HEK293 (cell line): ENCODE data around the gene SLC39A11.

Source experiments
- CTCF ChIA-PET: fragments of 350-600 bp; formaldehyde crosslinking; extraction: SDS; loops from one replicate; lab custom pipeline; 2021; ENCODE audit warnings: antibody characterized with exemption; lab: Yijun Ruan, JAX
- POLR2A ChIA-PET: fragments of 300-600 bp; formaldehyde crosslinking; extraction: SDS; loops from one replicate; lab custom pipeline; 2020; ENCODE audit warnings: antibody characterized with exemption, inconsistent platforms; lab: Yijun Ruan, JAX
- H3K27ac ChIP-seq: fragments of 200-500 bp; sonication (Bioruptor generic); 2 replicates; pipeline ENCODE4 v1.5.1; 2014; ENCODE audit warnings: low read depth, low read length, control low read depth, inconsistent platforms; ENCODE audit errors: extremely low read depth
- H3K36me3 ChIP-seq, 2 experiments: fragments of 200-500 bp in 1 of 2; sonication (Bioruptor generic) in 1 of 2; 1 replicate in 1 of 2; 2 replicates in 1 of 2; pipeline ENCODE4 v1.5.1; 2014 to 2017; ENCODE audit warnings: inconsistent platforms in 2 of 2, low read length in 2 of 2; ENCODE audit not compliant: control insufficient read depth in 2 of 2, insufficient read depth in 1 of 2
- H3K4me1 ChIP-seq: fragments of 200-500 bp; sonication (Bioruptor generic); 2 replicates; pipeline ENCODE4 v1.5.1; 2014; ENCODE audit warnings: mild to moderate bottlenecking, low read length, inconsistent platforms; ENCODE audit not compliant: control insufficient read depth, insufficient read depth
- H3K4me3 ChIP-seq: 2 replicates; pipeline ENCODE4 v1.5.1; 2011; ENCODE audit warnings: low read depth, mild to moderate bottlenecking, control low read depth, low read length, moderate library complexity
- H3K9me3 ChIP-seq: fragments of 200-500 bp; sonication (Bioruptor generic); 2 replicates; pipeline ENCODE4 v1.5.1; 2014; ENCODE audit warnings: low read depth, low read length, inconsistent platforms; ENCODE audit not compliant: control insufficient read depth, insufficient read depth
- GFI1B ChIP-seq: fragments of 450-650 bp; formaldehyde crosslinking; IDR thresholded peaks from 2 replicates; pipeline ENCODE4 v1.5.1; 2016; ENCODE audit warnings: missing biosample characterization, missing genetic modification characterization
- GLIS2 ChIP-seq: fragments of 450-650 bp; formaldehyde crosslinking; IDR thresholded peaks from 2 replicates; pipeline ENCODE4 v1.5.1; 2016; ENCODE audit warnings: missing biosample characterization, missing genetic modification characterization
- MYNN ChIP-seq: fragments of 450-650 bp; formaldehyde crosslinking; IDR thresholded peaks from 2 replicates; pipeline ENCODE4 v1.5.1; 2016; ENCODE audit warnings: missing biosample characterization, missing genetic modification characterization, borderline replicate concordance
- PRDM4 ChIP-seq: fragments of 450-650 bp; formaldehyde crosslinking; IDR thresholded peaks from 2 replicates; pipeline ENCODE4 v1.5.1; 2017; ENCODE audit warnings: missing biosample characterization, missing genetic modification characterization
- REST ChIP-seq: fragments of 450-650 bp; formaldehyde crosslinking; IDR thresholded peaks from 2 replicates; pipeline ENCODE4 v1.5.1; 2016; ENCODE audit warnings: missing biosample characterization, missing genetic modification characterization
- ZNF133 ChIP-seq: fragments of 450-650 bp; formaldehyde crosslinking; IDR thresholded peaks from 2 replicates; pipeline ENCODE4 v1.5.1; 2016; ENCODE audit warnings: missing biosample characterization, missing genetic modification characterization
- ZNF23 ChIP-seq: fragments of 450-650 bp; formaldehyde crosslinking; IDR thresholded peaks from 2 replicates; pipeline ENCODE4 v1.5.1; 2016; ENCODE audit warnings: missing biosample characterization, missing genetic modification characterization, borderline replicate concordance
- ZNF324 ChIP-seq: fragments of 450-650 bp; formaldehyde crosslinking; IDR thresholded peaks from 2 replicates; pipeline ENCODE4 v1.5.1; 2016; ENCODE audit warnings: missing biosample characterization, missing genetic modification characterization
- ZNF473 ChIP-seq: fragments of 450-650 bp; formaldehyde crosslinking; IDR thresholded peaks from 2 replicates; pipeline ENCODE4 v1.5.1; 2017; ENCODE audit warnings: missing biosample characterization, missing genetic modification characterization
- ZNF558 ChIP-seq: fragments of 450-650 bp; formaldehyde crosslinking; IDR thresholded peaks from 2 replicates; pipeline ENCODE4 v1.5.1; 2016; ENCODE audit warnings: missing biosample characterization, missing genetic modification characterization
- ZNF571 ChIP-seq: fragments of 450-650 bp; formaldehyde crosslinking; IDR thresholded peaks from 2 replicates; pipeline ENCODE4 v1.5.0; 2017; ENCODE audit warnings: missing biosample characterization, missing genetic modification characterization
- ZNF624 ChIP-seq: fragments of 450-650 bp; formaldehyde crosslinking; IDR thresholded peaks from 2 replicates; pipeline ENCODE4 v1.5.1; 2017; ENCODE audit warnings: missing biosample characterization, missing genetic modification characterization
- ZNF660 ChIP-seq: fragments of 450-650 bp; IDR thresholded peaks from 2 replicates; pipeline ENCODE4 v1.5.1; 2018; ENCODE audit warnings: missing biosample characterization, mild to moderate bottlenecking, missing genetic modification characterization
- ZNF701 ChIP-seq: fragments of 450-650 bp; formaldehyde crosslinking; IDR thresholded peaks from 2 replicates; pipeline ENCODE4 v1.5.1; 2016; ENCODE audit warnings: missing biosample characterization, missing genetic modification characterization
- ZNF747 ChIP-seq: fragments of 450-650 bp; formaldehyde crosslinking; IDR thresholded peaks from 2 replicates; pipeline ENCODE4 v1.5.1; 2016; ENCODE audit warnings: missing biosample characterization, missing genetic modification characterization
- TF ChIP-seq, protein P1 (sequence below): fragments of 450-650 bp; formaldehyde crosslinking; IDR thresholded peaks from 2 replicates; pipeline ENCODE4 v1.5.1; 2017; ENCODE audit warnings: missing biosample characterization, missing genetic modification characterization
- TF ChIP-seq, protein P2 (sequence below): fragments of 450-650 bp; formaldehyde crosslinking; IDR thresholded peaks from 2 replicates; pipeline ENCODE4 v1.5.1; 2016; ENCODE audit warnings: missing biosample characterization, missing genetic modification characterization
- TF ChIP-seq, protein P3 (sequence below): fragments of 450-650 bp; IDR thresholded peaks from 2 replicates; pipeline ENCODE4 v1.5.1; 2018; ENCODE audit warnings: missing biosample characterization, missing genetic modification characterization

The SLC39A11 gene

GRCh38 chr17:73139296-73139695 lies 46.8 kb upstream of the SLC39A11 start (continued):
- TF ChIP-seq, protein P1, sequence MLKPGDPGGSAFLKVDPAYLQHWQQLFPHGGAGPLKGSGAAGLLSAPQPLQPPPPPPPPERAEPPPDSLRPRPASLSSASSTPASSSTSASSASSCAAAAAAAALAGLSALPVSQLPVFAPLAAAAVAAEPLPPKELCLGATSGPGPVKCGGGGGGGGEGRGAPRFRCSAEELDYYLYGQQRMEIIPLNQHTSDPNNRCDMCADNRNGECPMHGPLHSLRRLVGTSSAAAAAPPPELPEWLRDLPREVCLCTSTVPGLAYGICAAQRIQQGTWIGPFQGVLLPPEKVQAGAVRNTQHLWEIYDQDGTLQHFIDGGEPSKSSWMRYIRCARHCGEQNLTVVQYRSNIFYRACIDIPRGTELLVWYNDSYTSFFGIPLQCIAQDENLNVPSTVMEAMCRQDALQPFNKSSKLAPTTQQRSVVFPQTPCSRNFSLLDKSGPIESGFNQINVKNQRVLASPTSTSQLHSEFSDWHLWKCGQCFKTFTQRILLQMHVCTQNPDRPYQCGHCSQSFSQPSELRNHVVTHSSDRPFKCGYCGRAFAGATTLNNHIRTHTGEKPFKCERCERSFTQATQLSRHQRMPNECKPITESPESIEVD, result no peak
- TF ChIP-seq ZNF473 (tag by site-specific recombination), result no peak
- no peak for TF ChIP-seq PRDM4 (tag by site-specific recombination)
- TF ChIP-seq ZNF624, result no peak
- TF ChIP-seq GFI1B (tag by site-specific recombination), result no peak
- TF ChIP-seq ZNF571 (tag by site-specific recombination), result no peak

DNA sequence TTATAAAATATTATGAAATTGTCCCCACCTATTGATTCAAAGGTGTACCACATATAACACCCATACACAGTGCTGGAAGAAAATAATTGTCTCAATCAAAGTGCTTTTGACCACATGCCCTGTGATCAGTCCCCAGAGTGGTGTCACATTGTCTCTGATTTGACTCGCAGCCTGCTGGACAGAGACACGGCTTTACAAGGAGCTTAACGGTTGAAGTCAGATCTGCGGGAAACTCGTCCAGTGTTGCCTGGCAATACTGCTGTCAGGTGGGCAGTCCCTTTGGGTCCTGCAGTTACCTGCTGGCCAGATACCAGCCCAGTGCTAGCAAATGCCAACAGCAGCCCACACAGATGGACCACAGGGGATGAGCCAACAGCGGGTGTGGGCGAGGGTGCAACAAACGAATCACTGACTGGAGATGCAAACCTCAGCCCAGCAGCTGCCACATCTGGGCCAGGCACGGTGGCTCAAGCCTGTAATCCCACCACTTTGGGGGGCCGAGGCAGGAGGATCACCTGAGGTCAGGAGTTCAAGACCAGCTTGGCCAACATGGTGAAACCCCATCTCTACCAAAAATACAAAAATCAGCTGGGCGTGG lies 46.2 kb upstream of the SLC39A11 start:
- no peak overlapping the region for H3K4me3 ChIP-seq
- H3K27ac ChIP-seq, result no peak overlapping the region
- CTCF ChIA-PET, result interaction anchor here (1.2 to 3.0 kb wide), 2 partner anchors 18 to 29 kb away, joined by 4 to 14 read pairs; no protein-coding TSS in a partner anchor
- TF ChIP-seq, protein P2, sequence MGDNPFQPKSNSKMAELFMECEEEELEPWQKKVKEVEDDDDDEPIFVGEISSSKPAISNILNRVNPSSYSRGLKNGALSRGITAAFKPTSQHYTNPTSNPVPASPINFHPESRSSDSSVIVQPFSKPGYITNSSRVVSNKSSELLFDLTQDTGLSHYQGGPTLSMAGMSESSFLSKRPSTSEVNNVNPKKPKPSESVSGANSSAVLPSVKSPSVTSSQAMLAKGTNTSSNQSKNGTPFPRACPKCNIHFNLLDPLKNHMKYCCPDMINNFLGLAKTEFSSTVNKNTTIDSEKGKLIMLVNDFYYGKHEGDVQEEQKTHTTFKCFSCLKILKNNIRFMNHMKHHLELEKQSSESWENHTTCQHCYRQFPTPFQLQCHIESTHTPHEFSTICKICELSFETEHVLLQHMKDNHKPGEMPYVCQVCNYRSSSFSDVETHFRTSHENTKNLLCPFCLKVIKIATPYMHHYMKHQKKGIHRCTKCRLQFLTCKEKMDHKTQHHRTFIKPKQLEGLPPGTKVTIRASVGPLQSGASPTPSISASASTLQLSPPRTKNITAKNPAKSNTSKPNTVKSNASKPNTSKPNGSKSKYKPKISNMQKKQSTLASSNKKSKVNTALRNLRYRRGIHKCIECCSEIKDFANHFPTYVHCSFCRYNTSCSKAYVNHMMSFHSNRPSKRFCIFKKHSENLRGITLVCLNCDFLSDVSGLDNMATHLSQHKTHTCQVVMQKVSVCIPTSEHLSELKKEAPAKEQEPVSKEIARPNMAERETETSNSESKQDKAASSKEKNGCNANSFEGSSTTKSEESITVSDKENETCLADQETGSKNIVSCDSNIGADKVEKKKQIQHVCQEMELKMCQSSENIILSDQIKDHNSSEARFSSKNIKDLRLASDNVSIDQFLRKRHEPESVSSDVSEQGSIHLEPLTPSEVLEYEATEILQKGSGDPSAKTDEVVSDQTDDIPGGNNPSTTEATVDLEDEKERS (tag by site-specific recombination), result no peak
- TF ChIP-seq ZNF23 (no peak), ZNF747 (tag by site-specific recombination) (no peak), ZNF133 (tag by site-specific recombination) (peak; percentile 83), ZNF324 (tag by site-specific recombination) (no peak), MYNN (tag by site-specific recombination) (no peak), ZNF558 (tag by site-specific recombination) (no peak), ZNF701 (tag by site-specific recombination) (no peak), ZNF660 (tag by site-specific recombination) (no peak), GLIS2 (tag by site-specific recombination) (no peak), REST (tag by site-specific recombination) (peak; percentile 86)
- TF ChIP-seq, protein P3, sequence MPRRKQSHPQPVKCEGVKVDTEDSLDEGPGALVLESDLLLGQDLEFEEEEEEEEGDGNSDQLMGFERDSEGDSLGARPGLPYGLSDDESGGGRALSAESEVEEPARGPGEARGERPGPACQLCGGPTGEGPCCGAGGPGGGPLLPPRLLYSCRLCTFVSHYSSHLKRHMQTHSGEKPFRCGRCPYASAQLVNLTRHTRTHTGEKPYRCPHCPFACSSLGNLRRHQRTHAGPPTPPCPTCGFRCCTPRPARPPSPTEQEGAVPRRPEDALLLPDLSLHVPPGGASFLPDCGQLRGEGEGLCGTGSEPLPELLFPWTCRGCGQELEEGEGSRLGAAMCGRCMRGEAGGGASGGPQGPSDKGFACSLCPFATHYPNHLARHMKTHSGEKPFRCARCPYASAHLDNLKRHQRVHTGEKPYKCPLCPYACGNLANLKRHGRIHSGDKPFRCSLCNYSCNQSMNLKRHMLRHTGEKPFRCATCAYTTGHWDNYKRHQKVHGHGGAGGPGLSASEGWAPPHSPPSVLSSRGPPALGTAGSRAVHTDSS (tag by site-specific recombination), result no peak
- no peaks in the 10 kb centered on the region for H3K9me3 ChIP-seq
- no peaks in the 10 kb centered on the region for H3K4me1 ChIP-seq
- POLR2A ChIA-PET, result no interaction called here
- no peaks in the 10 kb centered on the region for H3K36me3 ChIP-seq
